IPS-15b (cell line): Measurements from ENCODE around the gene GDAP2.
"Not testable (repeated sequence)": the region's sequence is repeated elsewhere in the genome, so short reads cannot be mapped to it uniquely, and the experiment has no call there.

Experiments
- H3K27me3 ChIP-seq: one replicate; pipeline ENCODE4 v1.6.1; 2013; ENCODE audit warnings: low read length; ENCODE audit not compliant: control insufficient read depth, insufficient read depth
- H3K36me3 ChIP-seq: one replicate; pipeline ENCODE4 v1.6.1; 2013; ENCODE audit warnings: low read length; ENCODE audit not compliant: control insufficient read depth, insufficient read depth
- H3K4me1 ChIP-seq: one replicate; pipeline ENCODE4 v1.6.1; 2013; ENCODE audit warnings: mild to moderate bottlenecking, low read length; ENCODE audit not compliant: control insufficient read depth, insufficient read depth
- H3K4me3 ChIP-seq: one replicate; pipeline ENCODE4 v1.5.1; 2013; ENCODE audit warnings: low read depth, low read length
- H3K9ac ChIP-seq: one replicate; pipeline ENCODE4 v1.6.1; 2013; ENCODE audit warnings: low read depth, mild to moderate bottlenecking, low read length
- H3K9me3 ChIP-seq: one replicate; pipeline ENCODE4 v1.6.1; 2013; ENCODE audit warnings: mild to moderate bottlenecking, low read length; ENCODE audit not compliant: control insufficient read depth, insufficient read depth

The GDAP2 gene

DNA sequence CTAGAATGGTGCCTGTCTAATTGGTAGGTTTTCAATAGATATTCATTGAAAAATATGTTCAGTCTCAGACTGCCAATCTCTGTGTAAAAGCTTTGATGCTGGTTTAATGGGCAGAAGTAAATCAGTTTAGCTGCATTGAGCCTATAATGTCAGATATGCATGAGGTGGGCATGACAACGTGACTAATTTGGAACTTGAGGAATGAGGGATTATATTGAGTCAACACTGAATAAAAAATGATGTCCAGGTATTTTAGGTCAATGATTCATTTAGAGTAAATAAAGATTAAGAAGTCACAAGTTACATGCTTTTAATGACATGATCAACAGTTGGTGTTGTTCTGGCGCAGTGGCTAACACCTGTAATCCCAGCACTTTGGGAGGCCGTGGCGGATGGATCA is 3.2 kb upstream of the GDAP2 start:
- no peaks in the 10 kb centered on the region for H3K36me3 ChIP-seq
- H3K9ac ChIP-seq: no peak overlapping the region
- H3K4me3 ChIP-seq: no peak overlapping the region
- no peaks in the 10 kb centered on the region for H3K27me3 ChIP-seq
- H3K4me1 ChIP-seq: peaks cover 2% of the 10 kb centered on the region
- no peaks in the 10 kb centered on the region for H3K9me3 ChIP-seq

DNA sequence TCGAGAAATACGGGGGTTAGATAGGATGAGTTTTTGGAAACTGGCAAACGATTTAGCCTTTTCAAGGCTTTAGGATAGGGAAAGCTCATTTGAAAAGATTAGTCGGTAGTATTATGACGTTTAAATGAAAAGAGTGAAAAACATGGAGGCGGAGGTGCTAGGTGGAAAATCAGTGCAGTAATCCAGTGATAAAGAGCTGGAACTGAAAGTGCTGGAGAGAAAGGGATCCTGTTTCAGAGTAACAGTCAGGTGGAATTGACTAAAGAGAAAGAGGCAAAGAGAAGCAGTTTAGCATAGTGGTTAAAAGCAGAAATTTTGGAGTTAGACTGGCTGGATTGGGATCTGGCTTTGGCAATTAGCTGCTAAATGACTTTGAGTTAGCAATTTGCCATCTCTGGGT is 1.1 kb upstream of the GDAP2 start:
- peak overlapping the region; percentile 99 for H3K4me3 ChIP-seq
- no peaks in the 10 kb centered on the region for H3K27me3 ChIP-seq
- H3K36me3 ChIP-seq: no peaks in the 10 kb centered on the region

DNA sequence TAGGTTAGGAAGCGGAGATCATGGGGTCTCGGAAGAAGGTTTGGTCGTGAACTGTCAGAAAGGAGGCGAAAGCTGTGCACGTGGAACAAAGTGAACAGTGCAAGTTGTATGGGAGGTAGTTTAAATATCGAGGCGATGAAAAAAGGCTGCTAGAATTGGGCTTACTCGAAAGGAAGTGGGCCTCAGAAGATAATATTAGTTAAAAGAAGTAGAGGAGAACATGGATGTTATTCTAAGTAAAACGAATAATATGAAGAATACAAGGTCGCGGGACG is 689 bp upstream of the GDAP2 start:
- Histone ChIP-seq H3K27me3 (no peaks in the 10 kb centered on the region), H3K9ac (peak overlapping the region; percentile 82), H3K36me3 (no peaks in the 10 kb centered on the region), H3K9me3 (no peaks in the 10 kb centered on the region), H3K4me1 (peaks cover 5% of the 10 kb centered on the region), H3K4me3 (peak overlapping the region; percentile 99)

More for the DNA sequence above, 1.1 kb upstream of the GDAP2 start:
- Histone ChIP-seq H3K9ac (peak overlapping the region; percentile 82), H3K4me1 (peaks cover 5% of the 10 kb centered on the region), H3K9me3 (no peaks in the 10 kb centered on the region)

DNA sequence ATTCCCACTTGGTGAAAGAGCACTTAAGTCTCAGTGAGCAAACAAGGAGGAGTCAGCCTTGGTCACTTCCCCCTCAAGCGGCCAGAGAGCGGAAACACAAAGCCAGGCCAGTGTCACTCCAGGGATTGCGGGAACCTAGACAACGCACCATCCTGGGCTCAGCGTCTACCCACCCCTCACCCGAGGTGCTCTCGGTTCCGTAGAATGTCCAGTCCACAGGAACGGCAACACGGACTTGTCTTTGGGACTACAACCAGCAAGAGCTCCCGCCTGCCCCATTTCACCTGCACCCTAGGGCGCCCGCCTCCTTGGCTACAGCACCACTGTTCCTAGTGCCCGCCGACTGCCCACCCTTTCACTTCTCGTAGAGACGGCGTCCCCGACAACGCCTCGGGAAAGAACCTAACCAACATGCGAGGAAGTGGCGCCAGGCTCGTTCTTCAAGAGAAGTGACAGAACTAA is 509 bp downstream of the GDAP2 start:
- Histone ChIP-seq H3K27me3 (no peaks in the 10 kb centered on the region), H3K9ac (peak overlapping the region; percentile 56), H3K4me3 (peak overlapping the region; percentile 99), H3K9me3 (no peaks in the 10 kb centered on the region), H3K36me3 (no peaks in the 10 kb centered on the region), H3K4me1 (peaks cover 5% of the 10 kb centered on the region)

DNA sequence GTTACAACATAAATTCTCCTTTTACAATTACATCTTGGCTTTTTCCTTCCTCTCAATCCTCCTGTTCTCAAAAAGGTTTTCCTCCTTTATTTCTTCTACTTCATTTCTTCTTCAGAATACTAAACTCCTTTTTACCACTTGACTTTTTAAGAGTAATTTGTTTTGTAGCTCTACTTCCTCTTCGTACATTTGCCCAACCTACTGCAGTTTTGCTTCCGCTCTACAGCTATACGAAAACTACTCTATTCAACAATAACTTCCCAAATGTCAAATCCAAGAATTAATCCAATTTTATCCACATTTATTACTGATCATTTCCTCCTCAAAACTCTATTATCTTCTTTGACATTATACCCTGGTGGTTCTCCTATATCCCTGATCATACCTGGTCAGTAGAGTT is 3.4 kb downstream of the GDAP2 start:
- no peaks in the 10 kb centered on the region for H3K27me3 ChIP-seq
- H3K9ac ChIP-seq: no peak overlapping the region
- no peaks in the 10 kb centered on the region for H3K36me3 ChIP-seq
- H3K9me3 ChIP-seq: no peaks in the 10 kb centered on the region
- peaks cover 3% of the 10 kb centered on the region for H3K4me1 ChIP-seq
- no peak overlapping the region for H3K4me3 ChIP-seq

DNA sequence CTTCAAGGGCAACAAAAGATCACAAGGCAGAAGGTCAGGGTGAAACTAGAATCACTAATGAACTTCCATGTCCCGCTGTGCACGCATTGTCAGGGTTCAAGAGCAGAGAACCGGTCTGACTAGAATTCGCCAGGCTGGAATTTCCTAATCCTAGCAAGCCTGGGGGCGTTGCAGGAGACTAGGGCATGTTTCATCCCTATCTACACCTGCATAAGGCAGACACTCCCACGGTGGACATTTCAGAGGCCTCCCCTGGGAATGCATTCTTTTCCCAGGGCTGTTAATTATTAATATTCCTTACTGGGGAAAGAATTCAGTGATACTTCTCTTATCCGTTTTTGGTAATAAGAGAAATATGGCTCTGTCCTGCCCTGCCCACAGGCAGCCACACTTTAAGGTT is 6.7 kb downstream of the GDAP2 start:
- H3K4me3 ChIP-seq, H3K36me3 ChIP-seq, H3K9me3 ChIP-seq, H3K9ac ChIP-seq, H3K27me3 ChIP-seq, H3K4me1 ChIP-seq: not testable (repeated sequence)

DNA sequence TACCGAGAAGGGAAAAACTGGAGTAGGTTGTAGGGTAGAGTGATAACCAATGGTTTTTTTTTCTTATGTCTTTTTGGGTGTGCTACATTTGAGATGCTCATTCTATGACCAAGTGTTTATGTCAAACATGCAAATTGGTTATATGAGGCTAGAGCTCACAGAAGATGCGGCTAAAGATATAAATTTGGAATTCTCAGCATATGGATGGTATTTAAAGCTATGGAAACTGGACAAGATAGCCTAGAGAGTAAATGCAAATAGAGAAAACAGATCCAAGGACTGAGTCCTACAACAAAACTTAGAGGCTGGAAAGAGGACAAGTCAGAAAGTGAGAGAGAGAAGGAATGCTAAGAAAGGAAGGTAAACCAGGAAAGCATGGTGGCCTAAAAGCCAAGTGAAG is 7.4 kb downstream of the GDAP2 start:
- no peaks in the 10 kb centered on the region for H3K27me3 ChIP-seq
- no peak overlapping the region for H3K4me3 ChIP-seq
- H3K9me3 ChIP-seq: no peaks in the 10 kb centered on the region
- H3K9ac ChIP-seq: no peak overlapping the region
- peaks cover 2% of the 10 kb centered on the region for H3K4me1 ChIP-seq
- H3K36me3 ChIP-seq: no peaks in the 10 kb centered on the region

DNA sequence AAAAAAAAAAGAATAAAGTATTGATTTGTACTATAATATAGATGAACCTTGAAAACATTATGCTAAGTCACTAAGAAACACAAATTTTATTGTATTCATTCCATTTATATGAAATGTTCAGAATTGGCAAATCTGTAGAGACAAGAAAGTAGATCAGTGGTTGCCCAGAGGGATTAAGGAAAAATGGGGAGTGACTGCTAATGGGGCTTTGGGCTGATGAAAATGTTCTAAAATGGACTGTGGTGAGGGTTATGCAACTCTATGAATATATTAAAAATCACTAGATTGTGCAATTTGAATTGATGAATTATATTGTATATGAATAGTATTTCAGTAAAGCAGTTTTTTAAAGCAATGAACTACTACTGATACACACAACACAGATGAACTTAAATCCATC is 10.0 kb downstream of the GDAP2 start:
- H3K27me3 ChIP-seq: no peaks in the 10 kb centered on the region
- no peak overlapping the region for H3K9ac ChIP-seq
- peaks cover 5% of the 10 kb centered on the region for H3K36me3 ChIP-seq
- no peaks in the 10 kb centered on the region for H3K9me3 ChIP-seq
- no peaks in the 10 kb centered on the region for H3K4me1 ChIP-seq
- H3K4me3 ChIP-seq: no peak overlapping the region

DNA sequence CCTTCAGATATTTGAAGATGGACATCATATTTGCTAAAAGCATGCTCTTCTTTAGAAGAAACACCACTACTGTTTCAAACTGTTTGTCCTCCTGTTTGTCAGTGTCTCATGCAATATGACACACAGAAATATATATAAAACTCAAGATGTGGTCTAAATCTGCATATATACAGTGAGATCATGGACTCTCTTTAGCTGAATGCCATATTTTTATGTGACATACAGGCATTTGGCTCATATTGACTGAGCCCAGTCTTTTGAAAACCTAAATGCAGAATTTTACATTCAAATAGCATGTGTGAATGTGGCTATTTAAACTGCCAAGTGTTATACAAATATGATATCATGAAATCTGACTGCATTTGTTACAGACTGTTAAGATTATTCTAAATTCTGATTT is 18.4 kb downstream of the GDAP2 start:
- Histone ChIP-seq H3K27me3 (no peaks in the 10 kb centered on the region), H3K9ac (no peak overlapping the region), H3K36me3 (peaks cover 7% of the 10 kb centered on the region)

DNA sequence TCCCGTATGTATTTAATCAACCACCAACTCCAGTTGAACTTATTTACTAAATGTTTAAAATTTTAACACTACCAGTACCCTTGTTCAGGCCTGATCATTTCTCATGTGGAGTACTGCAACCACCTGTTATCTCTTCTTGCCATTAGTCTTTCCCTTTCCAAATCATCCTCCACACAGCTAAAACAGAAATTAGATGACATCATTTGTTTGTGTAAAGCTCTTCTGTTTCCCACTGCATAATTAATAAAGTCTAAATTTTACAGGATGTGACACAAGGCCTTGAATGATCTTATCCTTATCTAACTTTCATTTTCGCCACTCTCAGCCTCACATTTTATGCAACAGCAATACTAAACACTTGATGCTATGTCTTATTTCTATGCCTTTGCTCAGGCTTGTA is 24.4 kb downstream of the GDAP2 start:
- H3K4me3 ChIP-seq: no peak overlapping the region
- H3K4me1 ChIP-seq: no peaks in the 10 kb centered on the region
- no peaks in the 10 kb centered on the region for H3K36me3 ChIP-seq
- H3K9ac ChIP-seq: no peak overlapping the region
- no peaks in the 10 kb centered on the region for H3K27me3 ChIP-seq
- no peaks in the 10 kb centered on the region for H3K9me3 ChIP-seq

More for the DNA sequence above, 18.4 kb downstream of the GDAP2 start:
- no peak overlapping the region for H3K4me3 ChIP-seq
- H3K4me1 ChIP-seq: no peaks in the 10 kb centered on the region
- no peaks in the 10 kb centered on the region for H3K9me3 ChIP-seq

DNA sequence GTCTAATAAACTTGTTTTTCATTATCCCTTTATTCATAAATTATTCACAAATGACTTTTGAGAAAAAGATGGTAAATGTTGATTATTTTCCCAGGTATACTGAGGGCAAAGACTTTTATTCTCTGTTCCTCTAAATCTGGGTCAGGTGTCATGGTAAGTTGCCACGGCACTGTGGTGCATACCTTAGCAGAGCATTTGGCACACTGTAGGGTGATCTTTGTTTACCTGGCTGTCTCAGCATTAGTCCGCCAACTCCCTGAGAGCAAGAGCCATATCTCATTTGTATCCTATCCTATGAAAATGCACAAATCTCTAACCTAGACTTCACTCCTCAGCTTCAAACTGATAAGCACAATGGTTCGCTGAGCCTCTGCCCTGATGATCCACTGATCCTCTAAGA is 24.9 kb downstream of the GDAP2 start:
- no peaks in the 10 kb centered on the region for H3K36me3 ChIP-seq
- H3K4me3 ChIP-seq: no peak overlapping the region
- H3K4me1 ChIP-seq: no peaks in the 10 kb centered on the region
- H3K27me3 ChIP-seq: no peaks in the 10 kb centered on the region
- H3K9ac ChIP-seq: no peak overlapping the region
- H3K9me3 ChIP-seq: no peaks in the 10 kb centered on the region

DNA sequence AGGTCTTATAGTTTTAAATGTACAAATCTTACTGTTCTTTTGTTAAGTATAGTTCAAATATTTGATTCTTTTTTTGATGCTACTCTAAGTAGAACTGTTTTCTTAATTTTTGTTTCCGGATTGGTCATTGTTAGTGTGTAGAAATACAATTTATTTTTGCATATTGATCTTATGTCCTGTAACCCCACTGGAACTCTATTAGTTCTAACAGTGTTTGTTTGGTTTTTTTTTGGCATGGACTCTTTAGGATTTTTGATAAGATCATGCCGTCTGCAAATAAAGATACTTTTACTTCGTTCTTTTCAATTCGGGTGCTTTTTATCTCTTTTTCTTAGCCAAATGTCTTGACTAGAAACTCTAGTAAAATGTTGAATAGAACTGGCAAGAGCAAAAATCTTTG is 26.5 kb downstream of the GDAP2 start:
- Histone ChIP-seq H3K9me3 (no peaks in the 10 kb centered on the region), H3K27me3 (no peaks in the 10 kb centered on the region), H3K36me3 (no peaks in the 10 kb centered on the region), H3K9ac (no peak overlapping the region), H3K4me3 (no peak overlapping the region), H3K4me1 (no peaks in the 10 kb centered on the region)

DNA sequence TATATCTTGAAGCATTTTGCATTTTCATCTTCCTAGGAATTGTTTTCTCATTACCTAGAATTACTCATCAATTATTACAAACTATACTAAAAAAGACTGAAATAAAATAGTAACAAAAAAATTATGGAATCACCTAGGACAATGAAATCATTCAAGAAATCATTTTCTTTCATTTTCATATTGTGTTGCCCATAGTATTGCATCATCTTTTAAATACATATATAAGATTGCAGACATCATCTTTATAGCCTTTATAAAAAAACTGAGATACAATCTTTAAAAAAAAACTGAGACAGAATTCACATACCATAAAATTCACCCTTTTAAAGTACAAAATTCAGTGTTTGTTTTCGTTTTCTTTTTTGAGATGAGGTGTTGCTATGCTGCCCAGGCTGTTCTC is 29.6 kb downstream of the GDAP2 start:
- no peaks in the 10 kb centered on the region for H3K27me3 ChIP-seq
- no peak overlapping the region for H3K4me3 ChIP-seq
- H3K36me3 ChIP-seq: no peaks in the 10 kb centered on the region
- no peak overlapping the region for H3K9ac ChIP-seq
- H3K9me3 ChIP-seq: no peaks in the 10 kb centered on the region
- H3K4me1 ChIP-seq: no peaks in the 10 kb centered on the region
